ENCODE results near the gene DSC1.
"Not testable (repeated sequence)": the region's sequence is repeated elsewhere in the genome, so short reads cannot be mapped to it uniquely, and the experiment has no call there.

Gene DSC1, protein sequence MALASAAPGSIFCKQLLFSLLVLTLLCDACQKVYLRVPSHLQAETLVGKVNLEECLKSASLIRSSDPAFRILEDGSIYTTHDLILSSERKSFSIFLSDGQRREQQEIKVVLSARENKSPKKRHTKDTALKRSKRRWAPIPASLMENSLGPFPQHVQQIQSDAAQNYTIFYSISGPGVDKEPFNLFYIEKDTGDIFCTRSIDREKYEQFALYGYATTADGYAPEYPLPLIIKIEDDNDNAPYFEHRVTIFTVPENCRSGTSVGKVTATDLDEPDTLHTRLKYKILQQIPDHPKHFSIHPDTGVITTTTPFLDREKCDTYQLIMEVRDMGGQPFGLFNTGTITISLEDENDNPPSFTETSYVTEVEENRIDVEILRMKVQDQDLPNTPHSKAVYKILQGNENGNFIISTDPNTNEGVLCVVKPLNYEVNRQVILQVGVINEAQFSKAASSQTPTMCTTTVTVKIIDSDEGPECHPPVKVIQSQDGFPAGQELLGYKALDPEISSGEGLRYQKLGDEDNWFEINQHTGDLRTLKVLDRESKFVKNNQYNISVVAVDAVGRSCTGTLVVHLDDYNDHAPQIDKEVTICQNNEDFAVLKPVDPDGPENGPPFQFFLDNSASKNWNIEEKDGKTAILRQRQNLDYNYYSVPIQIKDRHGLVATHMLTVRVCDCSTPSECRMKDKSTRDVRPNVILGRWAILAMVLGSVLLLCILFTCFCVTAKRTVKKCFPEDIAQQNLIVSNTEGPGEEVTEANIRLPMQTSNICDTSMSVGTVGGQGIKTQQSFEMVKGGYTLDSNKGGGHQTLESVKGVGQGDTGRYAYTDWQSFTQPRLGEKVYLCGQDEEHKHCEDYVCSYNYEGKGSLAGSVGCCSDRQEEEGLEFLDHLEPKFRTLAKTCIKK

DNA sequence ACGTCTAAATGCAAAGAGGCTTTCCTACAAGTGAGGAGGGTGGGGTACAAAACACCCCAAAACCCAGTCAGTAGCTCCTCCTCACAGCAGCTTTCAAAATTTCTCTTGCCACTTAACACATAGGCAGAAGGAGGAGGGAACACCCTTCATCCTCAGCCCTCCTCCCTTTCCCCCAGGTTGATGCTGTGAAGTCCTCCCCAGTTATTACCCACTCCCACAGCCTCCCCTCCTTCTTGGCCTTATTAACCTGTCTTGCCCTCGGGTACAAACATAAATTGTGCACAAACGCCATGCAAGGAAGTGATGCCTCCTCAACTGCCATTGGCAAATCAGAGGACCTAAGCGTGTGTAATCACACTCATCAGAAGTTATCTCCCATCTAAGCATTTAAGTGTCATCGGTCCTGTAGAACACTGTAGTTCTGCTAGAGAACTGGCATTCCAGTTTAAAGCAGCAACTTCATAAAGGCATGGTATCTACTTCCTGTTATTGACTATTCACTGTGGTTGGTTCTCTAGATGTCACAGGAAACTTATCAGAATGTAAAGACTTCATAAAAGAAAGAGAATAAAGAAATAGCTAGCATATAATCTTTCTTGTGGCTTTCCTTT is at the start of gene DSC1:
Gene DSC1 (minus strand): TSS at position 32 of the 611 bp plus-strand sequence. CDS start 262 bp downstream, outside the sequence.
- DNase-seq (ENCODE audit: low read depth in 2 of 2): no peak

DNA sequence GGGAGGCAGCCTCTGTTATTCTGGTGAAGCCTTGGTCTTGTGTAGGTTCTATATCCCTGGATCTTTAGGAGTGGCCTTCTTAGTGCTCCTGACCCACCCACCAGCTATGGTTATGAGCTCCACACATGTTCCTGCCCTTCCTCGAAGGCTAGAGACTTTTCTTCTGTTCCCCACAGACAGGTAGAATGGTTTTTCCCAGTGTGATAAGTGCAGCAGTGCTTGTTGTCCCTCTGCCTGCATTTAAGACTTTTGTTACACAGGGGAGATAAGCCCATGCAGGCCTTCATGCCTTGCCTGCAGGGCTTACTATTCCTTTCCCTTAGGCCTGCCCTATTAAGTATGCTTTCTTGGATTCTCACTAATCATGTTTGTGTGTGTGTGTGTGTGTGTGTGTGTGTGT is 48.4 kb upstream of the DSC1 start:
- no peak for DNase-seq (ENCODE audit: low read depth in 2 of 2)

DNA sequence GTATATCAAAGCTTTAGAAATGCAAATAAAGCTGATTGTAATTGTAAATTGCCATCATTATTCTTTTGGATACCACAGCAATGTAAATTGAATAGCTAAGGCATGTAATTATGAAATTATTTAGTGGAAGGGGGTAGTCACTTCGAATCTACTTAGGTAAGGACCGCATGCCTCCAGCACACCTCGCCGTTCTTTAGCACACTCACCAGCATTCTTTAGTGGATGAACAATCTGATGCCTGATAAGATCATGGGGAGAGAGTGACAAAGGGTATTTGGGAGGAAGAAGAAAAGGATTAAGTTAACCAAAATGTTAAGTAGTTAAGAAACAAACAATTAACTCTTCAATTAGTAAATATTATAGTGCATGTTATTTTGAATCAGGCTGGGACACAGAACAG is 46.4 kb upstream of the DSC1 start:
- no peak for DNase-seq (ENCODE audit: low read depth in 2 of 2)

DNA sequence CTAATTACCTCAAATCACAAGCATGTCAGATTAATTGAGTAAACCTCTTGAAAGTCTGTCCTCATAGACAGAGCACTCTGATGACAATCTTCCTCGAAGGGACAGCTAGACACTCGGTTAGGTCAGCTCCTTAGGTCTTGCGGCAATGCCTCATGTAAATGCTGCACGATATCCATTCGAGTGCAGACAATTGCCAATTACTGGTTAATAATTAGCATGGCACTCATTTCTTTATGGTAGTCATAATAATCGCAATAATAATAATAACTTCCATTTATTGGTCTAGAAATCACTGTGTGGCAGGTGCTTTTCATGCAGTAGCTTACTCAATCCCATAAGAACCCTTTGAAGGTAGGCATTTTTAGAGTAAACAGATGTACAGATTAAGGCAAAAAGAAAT is 44.7 kb upstream of the DSC1 start:
- no peak for DNase-seq (ENCODE audit: low read depth in 2 of 2)

DNA sequence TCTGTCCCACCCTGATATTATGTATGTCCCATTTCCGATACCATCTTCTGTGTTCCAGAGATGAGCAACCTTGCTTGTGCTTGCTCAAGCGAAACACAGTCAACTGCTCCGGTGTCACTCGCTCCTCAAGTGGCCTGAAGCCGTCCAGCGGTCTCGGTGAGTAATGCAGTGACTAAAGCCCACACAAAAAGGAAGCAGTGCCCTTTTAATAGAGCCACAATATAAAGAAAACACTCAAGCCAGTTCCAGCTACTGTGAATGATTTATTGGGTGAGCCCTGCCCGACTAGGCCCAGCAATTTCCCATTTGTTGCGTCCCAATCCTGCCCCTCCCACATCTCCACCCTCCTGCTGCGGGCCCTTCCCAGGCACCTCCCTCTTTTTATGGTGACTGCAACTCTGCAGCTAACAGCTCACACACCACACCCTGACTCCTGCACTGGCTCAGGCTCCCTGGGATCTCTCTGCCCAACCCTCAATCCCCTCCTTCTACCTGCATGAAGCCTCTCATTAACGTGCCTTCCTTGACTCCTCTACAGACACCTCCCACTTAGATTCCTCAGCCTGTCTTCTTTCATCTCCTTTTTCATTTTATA is 44.2 kb upstream of the DSC1 start:
- no peak for DNase-seq (ENCODE audit: low read depth in 2 of 2)

DNA sequence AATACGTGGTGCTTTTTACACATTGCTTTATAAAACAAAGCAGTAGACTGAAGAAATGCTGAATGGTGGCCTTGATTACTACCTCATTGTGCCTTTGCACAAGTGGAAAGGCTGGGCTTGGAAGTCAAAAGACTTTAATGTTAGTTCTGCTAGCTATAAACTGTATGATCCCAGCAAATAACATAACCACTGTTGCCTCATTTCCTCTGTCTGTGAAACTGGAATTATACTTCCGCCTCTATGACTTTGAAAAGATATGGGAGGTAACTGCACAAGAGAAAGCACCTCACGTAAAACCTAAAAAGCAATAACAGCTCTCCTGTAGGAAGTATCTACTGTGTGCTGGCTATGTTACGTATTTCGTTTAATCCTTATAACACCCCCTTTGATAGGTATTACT is 43.4 kb upstream of the DSC1 start:
- DNase-seq (ENCODE audit: low read depth in 2 of 2): no peak

DNA sequence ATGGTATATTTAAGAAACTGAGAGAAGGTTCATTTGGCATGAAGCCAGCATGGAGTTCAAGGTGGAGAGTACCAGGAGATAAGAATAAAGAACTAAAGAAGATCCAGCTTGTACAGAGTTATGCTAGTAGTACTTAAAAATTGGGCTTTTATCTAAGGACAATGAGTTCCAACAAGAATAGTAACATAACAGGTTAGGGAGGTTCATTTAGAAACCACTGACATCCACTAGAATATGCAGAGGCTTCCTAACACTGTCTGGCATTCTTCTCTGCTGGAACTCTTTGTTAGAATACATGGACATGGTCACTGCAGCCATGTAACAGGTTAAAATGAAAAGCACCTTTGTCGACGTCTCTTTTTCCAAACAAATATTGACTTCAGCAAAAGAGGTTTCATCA is 42.6 kb upstream of the DSC1 start:
- DNase-seq (ENCODE audit: low read depth in 2 of 2): no peak

DNA sequence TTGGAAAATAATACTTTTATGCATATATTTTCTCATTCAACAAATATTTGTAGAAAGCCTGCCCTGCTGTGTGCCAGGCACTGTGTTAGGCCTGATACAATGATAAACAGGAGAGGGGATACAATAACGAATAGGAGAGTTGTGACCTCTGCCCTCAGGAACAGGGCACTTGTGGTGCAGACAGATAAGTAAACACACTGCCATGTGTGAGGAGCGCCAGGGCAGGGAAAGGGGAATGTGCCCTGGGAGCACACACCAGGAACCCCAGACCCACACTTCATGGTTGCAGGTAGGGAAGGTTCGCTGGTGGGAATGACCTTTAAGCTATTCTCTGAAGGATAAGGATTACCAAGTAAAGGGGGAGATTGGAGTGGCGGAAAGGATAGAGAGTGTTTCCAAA is 42.2 kb upstream of the DSC1 start:
- no peak for DNase-seq (ENCODE audit: low read depth in 2 of 2)

DNA sequence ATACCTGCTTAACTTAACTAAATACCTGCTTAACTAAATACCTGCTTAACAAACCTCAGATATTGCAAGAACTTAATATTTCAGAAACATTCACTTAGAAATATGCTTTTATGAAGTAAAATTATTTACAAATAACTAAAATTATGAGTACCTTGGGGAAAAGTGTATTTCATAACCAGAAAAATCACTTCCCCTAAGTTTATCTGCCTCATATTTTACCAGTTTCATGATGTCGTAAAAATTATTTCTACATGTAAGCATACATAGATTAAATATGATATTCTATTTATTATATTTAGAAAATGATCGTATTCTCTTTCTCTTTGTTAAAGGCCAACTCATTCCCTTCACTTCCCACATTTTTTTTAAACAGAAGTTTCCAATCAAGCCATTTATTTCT is 41.5 kb upstream of the DSC1 start:
- no peak for DNase-seq (ENCODE audit: low read depth in 2 of 2)

DNA sequence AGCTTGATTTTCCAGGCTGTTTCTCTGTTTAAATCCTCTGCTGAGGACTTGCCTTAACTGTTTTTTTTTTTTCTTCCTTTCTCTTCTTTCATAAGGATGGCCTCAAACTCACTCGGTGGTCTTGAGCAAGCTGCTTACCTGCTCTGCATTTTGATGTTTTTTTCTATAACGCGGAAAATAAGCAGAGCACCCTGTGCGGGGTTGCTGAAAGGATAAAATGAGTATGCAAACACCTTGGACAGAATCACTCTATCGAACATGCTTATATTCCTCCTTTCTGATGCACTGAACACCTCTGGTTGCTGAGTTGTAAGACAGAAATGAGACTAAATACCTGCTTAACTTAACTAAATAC is 41.1 kb upstream of the DSC1 start:
- DNase-seq (ENCODE audit: low read depth in 2 of 2): no peak

DNA sequence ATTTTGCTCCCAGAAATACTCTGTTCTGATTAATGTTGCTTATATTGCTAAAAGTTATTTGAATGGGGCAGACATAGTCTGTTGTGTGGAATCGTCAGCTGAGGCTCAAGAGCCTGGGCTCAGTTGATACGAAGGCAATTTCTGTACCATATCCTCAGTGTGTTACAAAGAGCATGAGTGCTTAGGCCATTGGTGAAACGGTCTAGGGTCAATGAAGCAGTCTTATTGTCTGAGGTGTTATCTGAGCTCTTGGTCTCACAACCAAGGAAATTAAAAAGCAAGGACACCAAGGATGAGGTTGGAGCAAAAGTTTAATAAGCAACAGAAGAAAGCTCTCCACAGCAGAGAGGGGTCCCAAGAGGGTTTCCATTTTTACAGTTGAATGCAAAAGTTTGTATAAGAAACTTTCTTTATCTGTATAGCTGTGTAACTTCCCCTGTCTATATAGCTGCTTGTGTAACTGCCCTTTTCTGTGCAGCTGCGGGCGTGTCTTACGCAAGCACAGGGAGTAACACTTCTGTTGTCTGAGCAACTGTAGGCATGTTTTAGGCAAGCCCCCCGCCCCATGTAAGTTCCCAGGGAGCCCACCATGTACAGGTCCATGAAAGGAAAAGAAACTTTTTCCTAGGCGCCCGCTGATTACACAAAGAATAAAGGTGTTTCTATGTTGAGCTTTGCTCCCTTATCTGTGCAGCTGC is 40.6 kb upstream of the DSC1 start:
- DNase-seq (ENCODE audit: low read depth in 2 of 2): no peak

DNA sequence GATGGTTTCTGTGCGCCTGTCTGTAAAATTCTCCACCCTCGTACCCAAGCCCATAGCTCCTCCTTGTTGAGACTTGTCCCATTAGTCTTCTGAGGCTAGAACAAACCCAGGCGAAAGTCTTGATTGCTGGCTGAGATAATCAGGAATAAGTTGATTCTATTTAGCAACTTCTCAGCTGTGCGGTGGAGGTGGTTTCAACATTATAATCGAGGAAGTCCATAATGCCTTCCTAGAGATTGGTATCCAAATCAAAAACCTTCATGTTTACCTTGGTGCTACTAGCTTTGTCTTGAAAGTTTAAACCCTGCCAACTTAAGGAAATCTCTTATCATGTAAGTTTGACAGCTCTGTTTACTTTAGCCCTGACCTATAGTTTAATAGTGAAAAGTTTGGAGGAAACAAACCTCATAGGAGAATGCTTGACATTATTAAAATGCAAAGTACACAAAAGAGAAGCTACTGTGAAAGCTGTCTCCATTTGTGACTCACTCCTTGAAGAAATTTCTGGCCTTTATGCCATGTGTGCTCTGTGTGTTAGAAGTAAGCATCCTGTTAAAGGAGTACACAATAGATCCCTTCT is 36.6 kb upstream of the DSC1 start:
- DNase-seq (ENCODE audit: low read depth in 2 of 2): no peak

DNA sequence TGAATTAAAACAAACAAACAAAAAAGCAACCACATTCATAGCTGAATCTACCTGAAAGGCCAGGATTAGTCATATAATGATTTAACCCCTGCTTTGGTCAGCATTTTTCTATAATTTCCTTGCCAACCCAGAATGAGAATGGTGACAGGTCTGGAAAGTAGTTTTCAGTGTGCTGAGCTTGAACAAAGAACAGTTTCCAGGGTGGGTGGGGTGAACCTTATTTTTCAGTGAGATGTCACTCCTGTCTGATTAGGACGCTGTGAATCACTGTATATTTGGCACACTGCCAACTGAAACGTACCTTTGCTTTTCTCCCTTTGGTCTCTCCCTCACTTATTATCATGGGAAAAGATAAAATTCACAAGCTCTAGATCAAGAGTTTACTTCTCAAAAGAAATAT is 35.0 kb upstream of the DSC1 start:
- DNase-seq (ENCODE audit: low read depth in 2 of 2): no peak

DNA sequence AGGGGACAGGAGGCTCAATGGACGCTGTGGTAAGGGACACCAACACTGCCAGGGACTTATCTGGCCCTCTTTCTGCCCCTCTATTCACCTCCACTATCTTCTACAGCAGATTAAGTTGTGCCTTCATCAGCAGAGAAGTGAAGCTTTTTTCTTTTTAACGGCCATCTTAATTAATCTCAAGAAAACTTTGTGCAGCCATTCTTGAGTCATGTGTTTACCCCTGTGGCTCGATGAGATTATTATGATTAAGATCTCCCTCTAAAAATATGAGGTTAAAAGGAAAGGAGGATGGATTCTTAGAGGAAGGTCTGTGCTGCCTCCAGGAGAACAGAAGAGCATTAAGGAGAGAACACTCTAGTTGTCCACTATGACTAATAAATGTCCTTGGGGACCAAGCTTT is 32.4 kb upstream of the DSC1 start:
- no peak for DNase-seq (ENCODE audit: low read depth in 2 of 2)

DNA sequence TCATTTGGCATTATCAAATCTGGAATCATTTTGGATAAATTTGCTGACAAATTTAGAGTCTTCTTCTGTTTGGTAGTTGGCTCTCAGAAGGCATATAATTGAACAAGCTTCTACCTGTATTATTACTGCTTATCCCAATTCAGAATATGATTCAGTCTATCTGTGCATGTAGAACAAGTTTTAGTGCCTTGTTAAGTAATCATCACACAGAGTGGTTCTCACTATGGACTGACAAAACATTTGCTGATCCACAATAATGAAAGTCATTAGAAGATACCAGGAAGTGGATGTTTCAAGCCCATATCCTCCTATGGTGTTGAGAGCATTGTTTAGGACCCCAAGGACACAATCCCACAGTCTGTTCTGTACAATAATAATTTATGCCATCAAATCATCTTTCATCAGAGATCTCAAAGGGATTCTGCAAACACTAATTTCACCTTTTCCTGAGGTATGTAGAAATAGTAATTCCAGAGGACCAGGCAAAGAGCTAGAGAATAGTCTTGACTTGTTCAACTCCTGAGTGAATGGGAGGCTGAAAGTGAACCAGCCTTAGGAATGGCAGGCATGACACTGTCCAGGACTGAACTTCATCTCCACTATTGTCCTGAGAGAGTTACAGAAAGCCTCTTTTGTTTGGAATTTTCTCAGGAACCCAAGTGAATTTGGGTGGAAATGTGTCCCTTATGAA is 29.6 kb upstream of the DSC1 start:
- DNase-seq (ENCODE audit: low read depth in 2 of 2): no peak

DNA sequence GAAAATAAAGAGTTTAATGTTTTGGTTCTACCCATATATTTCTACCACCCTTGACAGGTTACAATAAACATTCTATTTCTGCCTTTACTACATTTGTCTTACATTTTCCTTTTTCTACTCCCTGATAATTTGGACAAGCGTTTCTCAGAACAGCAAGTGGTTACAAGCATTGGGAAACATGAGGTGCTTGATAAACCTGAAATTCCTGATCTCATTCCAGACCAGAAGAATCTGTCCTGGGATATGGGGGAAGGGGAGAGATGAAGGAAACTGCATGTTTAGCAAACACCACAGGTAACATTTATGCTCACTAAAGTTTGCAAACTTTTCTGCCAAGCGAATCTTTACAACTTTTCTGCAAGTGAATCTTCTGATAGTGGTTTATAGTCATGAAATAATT is 28.3 kb upstream of the DSC1 start:
- DNase-seq (ENCODE audit: low read depth in 2 of 2): no peak

DNA sequence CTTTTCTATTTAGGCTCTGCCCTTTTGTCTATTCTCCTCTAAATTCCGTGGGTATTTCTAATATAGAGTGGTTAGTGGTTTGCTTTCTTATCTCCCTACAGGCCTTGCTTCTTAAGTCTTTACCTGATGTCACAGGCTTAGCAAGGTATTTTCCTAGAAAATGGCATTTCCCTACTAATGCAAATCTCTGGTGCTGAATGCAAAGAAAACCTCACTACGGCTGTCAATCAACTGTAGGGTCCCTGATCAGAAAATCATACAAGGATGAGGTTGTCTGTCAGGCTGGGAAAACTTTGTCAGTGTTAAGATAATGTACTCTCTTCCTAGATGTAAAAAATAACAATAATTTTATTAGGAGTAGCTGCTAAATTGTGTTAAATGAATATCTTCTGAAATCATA is 27.1 kb upstream of the DSC1 start:
- no peak for DNase-seq (ENCODE audit: low read depth in 2 of 2)

DNA sequence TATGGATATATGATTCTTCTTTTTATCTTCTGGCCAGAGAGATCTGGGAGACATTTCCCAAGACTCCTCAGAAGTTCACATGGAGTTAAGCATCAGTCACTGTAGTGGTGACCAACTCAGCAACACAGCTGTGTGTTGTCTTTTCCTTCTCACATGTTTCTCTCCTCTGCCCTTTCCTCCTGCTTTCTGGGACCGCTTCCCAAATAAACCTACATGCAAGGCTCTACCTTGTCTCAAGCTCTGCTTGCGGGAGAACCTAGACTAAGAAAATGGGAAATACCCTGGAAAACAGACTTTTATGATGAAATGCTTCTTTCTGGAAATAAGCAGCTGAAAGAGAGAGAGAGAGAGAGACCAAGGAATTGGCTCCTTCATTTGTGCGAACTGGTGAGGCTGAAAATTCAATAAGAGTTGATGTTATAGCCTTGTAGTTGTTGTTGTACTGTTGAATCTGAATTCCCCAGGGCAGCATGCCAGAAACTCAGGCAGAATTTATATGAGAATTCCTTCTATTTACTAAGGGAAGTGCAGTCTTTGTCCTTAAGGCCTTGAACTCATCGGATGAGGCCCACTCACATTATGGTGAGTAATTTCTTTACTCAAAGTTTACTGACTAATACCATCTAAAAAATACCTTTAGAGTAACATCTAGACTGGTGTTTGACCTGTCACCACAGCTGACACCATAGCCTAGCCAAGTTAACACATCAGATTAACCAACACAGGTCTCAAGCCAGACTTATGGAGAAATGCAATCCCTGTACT is 22.7 kb upstream of the DSC1 start:
- no peak for DNase-seq (ENCODE audit: low read depth in 2 of 2)

DNA sequence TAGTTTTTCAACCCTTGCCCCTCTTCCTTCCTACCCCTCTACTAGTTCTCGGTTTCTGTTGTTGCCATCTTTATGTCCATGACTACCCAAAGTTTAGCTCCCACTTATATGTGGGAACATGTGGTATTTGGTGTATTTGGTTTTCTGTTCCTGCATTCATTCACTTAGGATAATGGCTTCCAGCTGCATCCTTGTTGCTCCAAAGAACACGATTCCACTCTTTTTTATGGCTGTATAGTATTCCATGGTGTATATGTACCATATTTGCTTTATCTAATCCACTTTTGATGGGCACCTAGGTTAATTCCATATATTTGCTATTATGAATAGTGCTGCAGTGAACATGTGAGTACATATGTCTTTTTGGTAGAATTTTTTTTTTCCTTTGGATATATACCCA is 20.6 kb upstream of the DSC1 start:
- DNase-seq (ENCODE audit: low read depth in 2 of 2): no peak

DNA sequence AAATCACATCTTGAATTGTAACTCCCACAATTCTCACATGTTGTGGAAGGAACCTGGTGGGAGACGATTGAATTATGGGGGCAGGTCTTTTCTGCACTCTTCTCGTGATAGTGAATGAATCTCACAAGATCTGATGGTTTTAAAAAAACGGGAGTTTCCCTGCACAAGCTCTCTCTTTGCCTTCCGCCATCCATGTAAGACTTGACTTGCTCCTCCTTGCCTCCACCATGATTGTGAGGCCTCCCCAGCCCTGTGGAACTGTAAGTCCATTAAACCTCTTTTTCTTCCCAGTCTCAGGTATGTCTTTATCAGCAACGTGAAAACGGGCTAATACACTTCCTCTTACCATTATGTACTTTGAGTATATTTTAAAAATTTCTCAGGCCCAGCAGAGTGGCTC is 14.7 kb upstream of the DSC1 start:
- not testable (repeated sequence) for DNase-seq (ENCODE audit: low read depth in 2 of 2)
